Ascending aorta (tissue), 2 donors: ENCODE data around the gene COPG2. TPM values are rescaled to one million over a fixed set of nuclear protein-coding genes. Genes with fewer than 3 reads are reported as not detected.

Experiments
- DNase-seq, 2 donors: peaks; one replicate each; pipeline ENCODE4 v3.0.0-alpha.2; 2019; ENCODE audit warnings: low spot score in 2 of 2
- H3K27ac ChIP-seq, 2 donors: fragments of 200-600 bp; sonication (generic); one replicate each; pipeline ENCODE4 v1.5.1; 2016 to 2017; ENCODE audit warnings: mild to moderate bottlenecking in 1 of 2
- H3K27me3 ChIP-seq: fragments of 200-600 bp; sonication (generic); one replicate; pipeline ENCODE4 v1.5.1; 2017
- H3K36me3 ChIP-seq, 2 donors: fragments of 200-600 bp; sonication (generic); one replicate each; pipeline ENCODE4 v1.5.1; 2016
- H3K4me1 ChIP-seq, 2 donors: fragments of 200-600 bp; sonication (generic); one replicate each; pipeline ENCODE4 v1.5.1; 2016 to 2017; ENCODE audit warnings: mild to moderate bottlenecking in 1 of 2
- H3K4me3 ChIP-seq, 2 donors: fragments of 200-600 bp; sonication (generic); one replicate each; pipeline ENCODE4 v1.5.1; 2016 to 2017; ENCODE audit warnings: mild to moderate bottlenecking in 1 of 2
- H3K9me3 ChIP-seq, 2 donors: fragments of 200-600 bp; sonication (generic); one replicate each; pipeline ENCODE4 v1.5.1; 2016
- intact Hi-C: fragments of 100-400 bp; cut with DNase I; formaldehyde crosslinking; loops from one replicate; pipeline ENCODE4 v1.15.1; 2023
- total RNA-seq: library from RNA; depleted of rRNA; stranded (reverse); fragments of >200 nt; gene quantifications from one replicate; pipeline ENCODE4 v1.1.0, GENCODE V29; 2016
- TF ChIP-seq, protein P1 (sequence below), 3 experiments: fragments of 200-600 bp in 2 of 3; fragments of 450-650 bp in 1 of 3; sonication (generic) in 2 of 3; IDR thresholded peaks; one replicate each; pipeline ENCODE4 v1.5.1; 2016 to 2019; ENCODE audit warnings: antibody characterized with exemption in 3 of 3, mild to moderate bottlenecking in 1 of 3, moderate library complexity in 1 of 3

The COPG2 gene
- total RNA-seq, 1 donor from 2014 or later: 5.4 TPM

DNA sequence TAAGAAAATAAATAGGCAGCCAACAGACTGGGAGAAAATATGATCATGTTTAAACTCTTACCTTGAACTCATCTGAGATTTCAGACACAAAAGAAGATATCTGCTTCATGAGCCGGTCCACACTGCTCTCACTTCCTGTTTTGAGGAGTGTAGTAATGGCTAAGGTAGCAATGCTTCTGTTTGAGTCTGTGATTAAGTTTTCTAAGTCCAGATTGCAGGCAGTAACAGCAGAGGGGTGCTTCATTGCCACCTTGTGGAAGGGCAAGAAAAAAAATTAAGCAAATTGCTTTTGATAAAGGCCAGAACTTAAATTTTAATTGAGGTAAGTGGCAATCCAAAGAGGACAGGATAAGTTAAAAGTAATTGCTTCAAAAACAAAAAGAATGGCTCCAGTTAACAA is 107.6 kb downstream of the COPG2 start:
- Histone ChIP-seq H3K4me1 (no peaks in the 10 kb centered on the region), H3K9me3 (peaks cover 0 to 4% of the 10 kb centered on the region in 2 donors), H3K27me3 (no peaks in the 10 kb centered on the region), H3K27ac (no peak overlapping the region), H3K36me3 (peaks cover 0 to 7% of the 10 kb centered on the region in 2 donors), H3K4me3 (no peak overlapping the region)
- DNase-seq: no peak
- intact Hi-C loops: no loop called here
- TF ChIP-seq, protein P1, sequence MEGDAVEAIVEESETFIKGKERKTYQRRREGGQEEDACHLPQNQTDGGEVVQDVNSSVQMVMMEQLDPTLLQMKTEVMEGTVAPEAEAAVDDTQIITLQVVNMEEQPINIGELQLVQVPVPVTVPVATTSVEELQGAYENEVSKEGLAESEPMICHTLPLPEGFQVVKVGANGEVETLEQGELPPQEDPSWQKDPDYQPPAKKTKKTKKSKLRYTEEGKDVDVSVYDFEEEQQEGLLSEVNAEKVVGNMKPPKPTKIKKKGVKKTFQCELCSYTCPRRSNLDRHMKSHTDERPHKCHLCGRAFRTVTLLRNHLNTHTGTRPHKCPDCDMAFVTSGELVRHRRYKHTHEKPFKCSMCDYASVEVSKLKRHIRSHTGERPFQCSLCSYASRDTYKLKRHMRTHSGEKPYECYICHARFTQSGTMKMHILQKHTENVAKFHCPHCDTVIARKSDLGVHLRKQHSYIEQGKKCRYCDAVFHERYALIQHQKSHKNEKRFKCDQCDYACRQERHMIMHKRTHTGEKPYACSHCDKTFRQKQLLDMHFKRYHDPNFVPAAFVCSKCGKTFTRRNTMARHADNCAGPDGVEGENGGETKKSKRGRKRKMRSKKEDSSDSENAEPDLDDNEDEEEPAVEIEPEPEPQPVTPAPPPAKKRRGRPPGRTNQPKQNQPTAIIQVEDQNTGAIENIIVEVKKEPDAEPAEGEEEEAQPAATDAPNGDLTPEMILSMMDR (IDR thresholded peaks at IDR 0.05): no peak

DNA sequence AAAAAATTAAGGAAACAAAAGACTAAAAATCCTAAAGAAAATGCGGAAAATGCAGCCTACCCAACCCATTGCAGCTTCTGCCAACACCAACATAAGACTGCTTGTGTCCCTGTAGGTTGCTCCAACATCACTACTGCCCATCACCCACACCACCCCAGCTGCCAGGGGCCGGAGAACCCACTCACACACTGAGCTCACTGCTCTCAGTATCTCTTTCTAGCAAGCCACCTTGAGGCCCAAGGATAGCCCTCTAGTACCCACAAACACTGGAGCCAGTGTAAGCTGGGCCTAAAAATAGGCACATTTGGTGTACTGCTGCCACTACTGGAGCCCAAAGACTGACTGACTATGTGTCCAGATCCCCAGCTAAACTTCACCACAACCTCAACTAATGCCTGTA is 109.4 kb downstream of the COPG2 start:
- no peaks in the 10 kb centered on the region for H3K9me3 ChIP-seq
- no peak overlapping the region for H3K27ac ChIP-seq
- H3K27me3 ChIP-seq: no peaks in the 10 kb centered on the region
- intact Hi-C loops: no loop called here
- TF ChIP-seq, protein P1 (IDR thresholded peaks at IDR 0.05): no peak
- H3K4me1 ChIP-seq: no peaks in the 10 kb centered on the region
- no peak for DNase-seq
- peaks cover 0 to 7% of the 10 kb centered on the region in 2 donors for H3K36me3 ChIP-seq
- H3K4me3 ChIP-seq: no peak overlapping the region

DNA sequence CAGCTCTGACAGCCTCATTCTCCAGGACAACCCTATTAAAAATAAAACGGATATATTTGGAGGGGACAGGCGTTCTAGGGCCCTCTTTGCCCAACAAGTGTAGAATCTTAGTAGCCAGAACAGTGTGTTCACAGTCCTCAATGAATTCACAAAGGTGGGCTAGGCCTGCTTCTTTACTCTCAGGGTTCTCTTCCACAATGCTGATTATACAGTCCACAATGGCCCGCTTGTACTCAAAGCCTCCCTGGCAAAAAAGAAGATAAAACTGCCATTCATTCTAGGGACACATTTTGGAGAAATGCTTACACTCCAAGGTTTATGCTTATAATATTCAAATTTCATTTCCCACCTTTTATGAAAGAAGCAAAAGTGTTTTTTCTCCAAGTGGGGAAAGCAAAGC is 114.1 kb downstream of the COPG2 start:
- Histone ChIP-seq H3K4me3 (no peak overlapping the region), H3K36me3 (no peaks in the 10 kb centered on the region), H3K4me1 (no peaks in the 10 kb centered on the region), H3K27me3 (no peaks in the 10 kb centered on the region), H3K9me3 (no peaks in the 10 kb centered on the region), H3K27ac (no peak overlapping the region)
- intact Hi-C loops: no loop called here
- TF ChIP-seq, protein P1 (IDR thresholded peaks at IDR 0.05): no peak
- DNase-seq: no peak

DNA sequence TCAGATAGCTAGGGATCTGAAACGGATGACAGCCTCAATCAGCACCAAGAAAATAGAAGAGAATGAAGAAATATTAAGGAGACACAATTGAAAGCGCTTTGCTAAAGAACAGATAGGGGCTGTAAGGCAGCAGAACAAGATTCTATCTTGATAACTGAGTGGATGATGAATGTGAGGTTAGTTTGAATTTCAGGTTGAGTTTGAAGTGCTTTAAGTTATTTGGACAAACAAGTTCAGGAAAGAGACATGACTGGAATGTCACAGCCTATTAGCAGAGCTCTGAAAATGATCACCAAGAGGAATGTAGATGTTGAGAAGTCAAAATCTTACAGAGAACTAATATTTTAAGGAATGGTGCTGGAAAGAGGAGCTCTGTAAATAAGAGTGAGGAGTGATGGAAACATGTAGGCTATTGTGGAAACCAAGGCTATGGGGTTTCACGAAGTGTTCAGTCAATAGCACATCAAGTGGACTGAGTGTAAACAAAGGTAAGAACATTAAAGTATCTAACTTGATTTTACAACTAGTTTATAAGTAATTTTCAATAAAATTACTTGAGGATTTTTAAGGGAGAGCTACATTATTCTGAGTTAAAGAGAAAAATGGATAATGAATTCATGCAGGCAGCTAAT is 115.0 kb downstream of the COPG2 start:
- no peak overlapping the region for H3K4me3 ChIP-seq
- intact Hi-C loops: no loop called here
- no peaks in the 10 kb centered on the region for H3K36me3 ChIP-seq
- no peaks in the 10 kb centered on the region for H3K4me1 ChIP-seq
- no peak overlapping the region for H3K27ac ChIP-seq
- H3K9me3 ChIP-seq: no peaks in the 10 kb centered on the region
- TF ChIP-seq, protein P1 (IDR thresholded peaks at IDR 0.05): no peak
- H3K27me3 ChIP-seq: no peaks in the 10 kb centered on the region
- no peak for DNase-seq

DNA sequence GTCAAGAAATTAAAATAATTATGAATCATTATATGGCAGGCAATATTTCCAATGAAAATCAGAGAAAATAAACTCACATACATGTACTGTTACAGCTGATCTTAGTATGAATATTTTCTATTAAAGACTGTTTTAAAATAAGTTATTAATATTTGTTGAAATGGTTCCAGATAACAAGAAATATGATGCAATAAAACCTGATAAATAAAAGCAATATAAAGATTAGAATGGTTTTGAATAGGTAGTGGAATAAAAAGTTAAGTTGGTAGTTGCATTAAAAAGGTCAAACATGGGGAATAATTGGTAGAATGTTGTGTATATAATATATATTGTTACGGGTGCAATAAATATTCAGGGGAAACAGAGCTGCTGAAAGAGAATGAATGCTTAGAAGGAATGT is 124.2 kb downstream of the COPG2 start:
- Histone ChIP-seq H3K9me3 (no peaks in the 10 kb centered on the region), H3K27me3 (no peaks in the 10 kb centered on the region), H3K36me3 (peaks cover 0 to 9% of the 10 kb centered on the region in 2 donors), H3K4me3 (no peak overlapping the region), H3K27ac (no peak overlapping the region), H3K4me1 (no peaks in the 10 kb centered on the region)
- no peak for DNase-seq
- TF ChIP-seq, protein P1 (IDR thresholded peaks at IDR 0.05): no peak
- intact Hi-C loops: no loop called here
